Skeletal muscle satellite cell (primary cell): ENCODE data around the gene IGF2BP1.

ENCODE experiments used
- H3K27me3 ChIP-seq: 2 replicates; pipeline ENCODE4 v1.7.0; 2013; ENCODE audit warnings: low read length; ENCODE audit not compliant: control insufficient read depth, insufficient read depth
- H3K36me3 ChIP-seq: 2 replicates; pipeline ENCODE4 v1.7.0; 2013; ENCODE audit warnings: mild to moderate bottlenecking, control low read depth, low read length; ENCODE audit not compliant: insufficient read depth
- H3K4me1 ChIP-seq: 2 replicates; pipeline ENCODE4 v1.7.0; 2013; ENCODE audit warnings: low read length; ENCODE audit not compliant: control insufficient read depth, insufficient read depth
- H3K4me2 ChIP-seq: 2 replicates; pipeline ENCODE4 v1.7.0; 2013; ENCODE audit warnings: mild to moderate bottlenecking, low read length
- H3K4me3 ChIP-seq: 2 replicates; pipeline ENCODE4 v1.7.0; 2013; ENCODE audit warnings: low read length
- H3K9ac ChIP-seq: 2 replicates; pipeline ENCODE4 v1.7.0; 2013; ENCODE audit warnings: mild to moderate bottlenecking, low read depth, low read length, moderate library complexity
- H3K9me3 ChIP-seq: replicated peaks from 2 replicates; pipeline ENCODE4 v1.7.0; 2013; ENCODE audit warnings: mild to moderate bottlenecking, control low read depth, low read length

IGF2BP1 gene

DNA sequence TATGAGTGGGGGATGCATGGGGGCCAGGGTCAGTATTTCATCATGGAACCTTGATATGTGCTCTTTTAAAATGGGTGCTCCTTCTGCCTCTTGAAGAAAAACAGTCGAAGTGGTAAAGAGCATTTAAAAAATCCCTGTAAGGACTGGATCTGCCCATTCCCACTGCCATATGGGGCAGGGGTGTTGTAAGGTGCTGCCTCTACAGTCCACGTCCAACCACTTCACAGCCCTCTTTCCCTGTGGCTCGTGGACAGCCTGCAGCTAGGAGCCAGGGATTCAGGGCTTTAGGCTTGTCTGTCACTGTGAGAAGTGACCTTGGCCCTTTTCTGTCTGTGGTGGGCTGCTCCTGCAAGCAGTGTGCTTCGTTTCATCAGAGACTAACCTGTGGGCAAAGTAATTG is 44.3 kb downstream of the IGF2BP1 start:
- peaks cover 70% of the 10 kb centered on the region for H3K36me3 ChIP-seq
- H3K9me3 ChIP-seq = no peaks in the 10 kb centered on the region
- H3K9ac ChIP-seq = no peak overlapping the region
- H3K4me1 ChIP-seq = no peaks in the 10 kb centered on the region
- no peak overlapping the region for H3K4me2 ChIP-seq
- no peak overlapping the region for H3K4me3 ChIP-seq
- H3K27me3 ChIP-seq = no peaks in the 10 kb centered on the region

DNA sequence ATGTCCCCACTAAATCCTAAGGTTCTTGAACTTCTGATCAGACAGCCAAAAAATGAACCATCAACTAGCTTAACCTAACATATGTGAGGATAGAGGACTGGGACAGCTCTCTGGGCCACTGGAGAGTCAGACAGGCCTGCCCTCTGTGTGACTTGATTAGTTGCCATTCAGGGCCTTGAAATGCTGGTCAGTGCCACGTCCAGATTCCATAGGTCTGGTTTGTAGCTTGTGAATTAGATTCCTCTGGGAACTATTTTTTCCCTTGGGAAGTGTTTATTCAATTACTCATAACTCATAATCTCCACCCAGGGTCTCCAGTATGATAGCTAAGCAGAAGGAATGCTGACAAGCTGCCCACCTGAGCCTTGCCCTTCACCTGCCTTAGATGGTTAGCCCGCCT is 48.2 kb downstream of the IGF2BP1 start:
- Histone ChIP-seq H3K9ac (no peak overlapping the region), H3K9me3 (no peaks in the 10 kb centered on the region), H3K4me3 (no peak overlapping the region), H3K36me3 (peaks cover 71% of the 10 kb centered on the region), H3K4me1 (no peaks in the 10 kb centered on the region), H3K27me3 (no peaks in the 10 kb centered on the region), H3K4me2 (no peak overlapping the region)

DNA sequence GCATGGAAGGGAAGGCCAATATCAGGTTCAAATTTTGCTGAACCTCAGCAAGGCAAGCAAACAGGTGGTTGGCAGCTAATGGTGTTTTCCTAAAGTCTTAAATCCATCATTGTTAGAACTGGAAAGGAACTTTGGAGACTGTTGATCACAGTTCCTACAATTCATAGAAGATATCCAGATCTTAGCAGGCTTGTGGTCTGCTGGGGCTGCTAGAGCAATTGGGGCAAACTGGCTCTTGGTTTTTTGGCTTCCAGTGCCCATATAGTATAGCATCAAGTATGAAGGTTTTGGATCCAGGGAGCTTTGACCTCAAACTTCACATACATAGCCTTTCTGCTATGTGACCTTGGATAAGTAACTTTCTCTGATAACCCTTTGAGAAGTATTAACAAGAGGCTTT is 49.7 kb downstream of the IGF2BP1 start:
- H3K9ac ChIP-seq = no peak overlapping the region
- H3K9me3 ChIP-seq = no peaks in the 10 kb centered on the region
- no peaks in the 10 kb centered on the region for H3K27me3 ChIP-seq
- peaks cover 67% of the 10 kb centered on the region for H3K36me3 ChIP-seq
- H3K4me1 ChIP-seq = no peaks in the 10 kb centered on the region
- no peak overlapping the region for H3K4me2 ChIP-seq
- H3K4me3 ChIP-seq = no peak overlapping the region

DNA sequence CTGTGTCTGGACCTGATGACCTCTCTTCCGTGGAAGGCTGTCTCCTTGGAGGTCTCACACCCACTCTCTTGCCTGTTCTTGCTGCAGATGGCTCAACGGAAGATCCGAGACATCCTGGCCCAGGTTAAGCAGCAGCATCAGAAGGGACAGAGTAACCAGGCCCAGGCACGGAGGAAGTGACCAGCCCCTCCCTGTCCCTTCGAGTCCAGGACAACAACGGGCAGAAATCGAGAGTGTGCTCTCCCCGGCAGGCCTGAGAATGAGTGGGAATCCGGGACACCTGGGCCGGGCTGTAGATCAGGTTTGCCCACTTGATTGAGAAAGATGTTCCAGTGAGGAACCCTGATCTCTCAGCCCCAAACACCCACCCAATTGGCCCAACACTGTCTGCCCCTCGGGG is 52.1 kb downstream of the IGF2BP1 start:
- Histone ChIP-seq H3K36me3 (peaks cover 52% of the 10 kb centered on the region), H3K4me3 (no peak overlapping the region), H3K9ac (no peak overlapping the region), H3K9me3 (no peaks in the 10 kb centered on the region), H3K4me1 (no peaks in the 10 kb centered on the region), H3K27me3 (no peaks in the 10 kb centered on the region), H3K4me2 (no peak overlapping the region)

DNA sequence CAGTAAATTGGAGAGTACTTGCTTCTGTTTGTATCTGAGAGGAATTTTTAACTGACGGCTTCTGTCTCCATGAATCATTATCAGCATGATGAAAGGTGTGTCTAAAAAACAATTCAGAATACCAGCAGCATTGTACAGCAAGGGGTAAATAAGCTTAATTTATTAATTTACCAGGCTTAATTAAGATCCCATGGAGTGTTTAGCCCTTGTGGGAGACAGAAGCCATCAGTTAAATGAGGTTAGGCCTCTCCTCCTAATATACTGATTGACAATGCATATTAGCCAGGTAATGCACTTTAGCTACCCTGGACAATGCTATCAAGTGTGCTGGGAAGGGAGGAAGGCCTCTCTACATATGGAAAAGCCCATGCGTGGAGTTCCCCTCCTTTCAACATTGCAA is 53.4 kb downstream of the IGF2BP1 start:
- Histone ChIP-seq H3K27me3 (no peaks in the 10 kb centered on the region), H3K4me2 (no peak overlapping the region), H3K9me3 (no peaks in the 10 kb centered on the region), H3K9ac (no peak overlapping the region), H3K4me3 (no peak overlapping the region), H3K36me3 (peaks cover 42% of the 10 kb centered on the region), H3K4me1 (no peaks in the 10 kb centered on the region)

DNA sequence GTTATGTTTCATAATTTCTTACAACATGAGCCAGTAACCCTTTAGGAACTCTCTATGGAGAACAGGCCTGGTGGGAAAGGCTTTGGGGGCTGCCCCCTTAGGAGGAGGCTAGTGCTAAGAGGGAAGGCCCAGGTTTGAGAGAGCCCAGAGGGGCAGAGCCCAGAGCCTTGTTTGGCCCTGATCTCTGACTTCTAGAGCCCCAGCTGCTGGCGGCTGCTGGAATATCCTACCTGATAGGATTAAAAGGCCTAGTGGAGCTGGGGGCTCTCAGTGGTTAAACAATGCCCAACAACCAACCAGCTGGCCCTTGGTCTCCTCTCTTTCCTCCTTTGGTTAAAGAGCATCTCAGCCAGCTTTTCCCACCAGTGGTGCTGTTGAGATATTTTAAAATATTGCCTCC is 54.1 kb downstream of the IGF2BP1 start:
- H3K4me3 ChIP-seq = no peak overlapping the region
- no peaks in the 10 kb centered on the region for H3K27me3 ChIP-seq

DNA sequence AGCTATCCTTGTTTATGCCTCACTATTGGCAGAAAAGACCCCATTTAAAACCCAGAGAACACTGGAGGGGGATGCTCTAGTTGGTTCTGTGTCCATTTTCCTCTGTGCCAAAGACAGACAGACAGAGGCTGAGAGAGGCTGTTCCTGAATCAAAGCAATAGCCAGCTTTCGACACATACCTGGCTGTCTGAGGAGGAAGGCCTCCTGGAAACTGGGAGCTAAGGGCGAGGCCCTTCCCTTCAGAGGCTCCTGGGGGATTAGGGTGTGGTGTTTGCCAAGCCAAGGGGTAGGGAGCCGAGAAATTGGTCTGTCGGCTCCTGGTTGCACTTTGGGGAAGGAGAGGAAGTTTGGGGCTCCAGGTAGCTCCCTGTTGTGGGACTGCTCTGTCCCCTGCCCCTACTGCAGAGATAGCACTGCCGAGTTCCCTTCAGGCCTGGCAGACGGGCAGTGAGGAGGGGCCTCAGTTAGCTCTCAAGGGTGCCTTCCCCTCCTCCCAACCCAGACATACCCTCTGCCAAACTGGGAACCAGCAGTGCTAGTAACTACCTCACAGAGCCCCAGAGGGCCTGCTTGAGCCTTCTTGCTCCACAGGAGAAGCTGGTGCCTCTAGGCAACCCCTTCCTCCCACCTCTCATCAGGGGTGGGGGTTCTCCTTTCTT is 56.1 kb downstream of the IGF2BP1 start:
- H3K9me3 ChIP-seq = no peaks in the 10 kb centered on the region
- no peaks in the 10 kb centered on the region for H3K4me1 ChIP-seq
- peaks cover 28% of the 10 kb centered on the region for H3K36me3 ChIP-seq

More for the DNA sequence above, 54.1 kb downstream of the IGF2BP1 start:
- no peaks in the 10 kb centered on the region for H3K9me3 ChIP-seq
- H3K4me1 ChIP-seq = no peaks in the 10 kb centered on the region
- H3K36me3 ChIP-seq = peaks cover 36% of the 10 kb centered on the region
- H3K4me2 ChIP-seq = no peak overlapping the region
- no peak overlapping the region for H3K9ac ChIP-seq

DNA sequence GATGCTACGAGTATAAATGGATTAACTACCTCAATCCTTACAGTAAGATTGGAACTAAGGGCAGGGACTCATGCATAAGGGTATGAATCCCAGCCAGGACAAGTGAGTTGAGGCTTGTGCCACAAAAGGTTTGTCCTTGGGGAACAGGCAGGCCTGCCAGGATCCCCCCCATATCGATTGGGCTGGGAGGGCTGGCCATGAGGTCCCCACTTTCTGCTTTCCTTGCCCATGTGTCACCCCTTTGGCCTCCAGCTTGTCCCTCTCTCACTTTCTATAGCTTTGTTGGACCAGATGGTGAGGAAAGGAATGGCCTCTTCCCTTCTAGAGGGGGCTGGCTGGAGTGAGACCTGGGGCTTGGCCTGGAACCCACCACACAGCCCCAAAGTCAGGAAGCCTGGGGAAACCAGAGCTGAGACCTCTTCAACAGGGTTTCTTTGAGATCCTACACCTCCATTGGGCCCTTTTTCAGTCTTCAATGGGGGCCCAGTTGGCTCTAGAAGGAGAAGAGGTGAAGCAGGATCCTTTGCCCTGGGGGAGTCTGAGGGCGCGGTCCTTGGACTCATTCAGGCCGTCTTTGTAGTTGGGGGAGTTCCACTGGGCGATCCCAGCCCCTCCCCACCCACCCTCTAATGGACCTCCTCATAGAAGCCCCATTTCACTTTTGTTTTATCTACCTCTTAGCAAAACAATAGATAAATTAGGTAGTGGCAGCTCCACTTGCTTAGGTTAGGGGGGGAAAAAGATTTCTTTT is 57.3 kb downstream of the IGF2BP1 start:
- no peaks in the 10 kb centered on the region for H3K27me3 ChIP-seq
- H3K9me3 ChIP-seq = no peaks in the 10 kb centered on the region
- H3K4me1 ChIP-seq = no peaks in the 10 kb centered on the region
- H3K9ac ChIP-seq = no peak overlapping the region
- H3K4me3 ChIP-seq = no peak overlapping the region
- H3K4me2 ChIP-seq = no peak overlapping the region
- peaks cover 18% of the 10 kb centered on the region for H3K36me3 ChIP-seq

More for the DNA sequence above, 56.1 kb downstream of the IGF2BP1 start:
- H3K27me3 ChIP-seq = no peaks in the 10 kb centered on the region
- H3K9ac ChIP-seq = no peak overlapping the region
- H3K4me2 ChIP-seq = no peak overlapping the region
- no peak overlapping the region for H3K4me3 ChIP-seq

DNA sequence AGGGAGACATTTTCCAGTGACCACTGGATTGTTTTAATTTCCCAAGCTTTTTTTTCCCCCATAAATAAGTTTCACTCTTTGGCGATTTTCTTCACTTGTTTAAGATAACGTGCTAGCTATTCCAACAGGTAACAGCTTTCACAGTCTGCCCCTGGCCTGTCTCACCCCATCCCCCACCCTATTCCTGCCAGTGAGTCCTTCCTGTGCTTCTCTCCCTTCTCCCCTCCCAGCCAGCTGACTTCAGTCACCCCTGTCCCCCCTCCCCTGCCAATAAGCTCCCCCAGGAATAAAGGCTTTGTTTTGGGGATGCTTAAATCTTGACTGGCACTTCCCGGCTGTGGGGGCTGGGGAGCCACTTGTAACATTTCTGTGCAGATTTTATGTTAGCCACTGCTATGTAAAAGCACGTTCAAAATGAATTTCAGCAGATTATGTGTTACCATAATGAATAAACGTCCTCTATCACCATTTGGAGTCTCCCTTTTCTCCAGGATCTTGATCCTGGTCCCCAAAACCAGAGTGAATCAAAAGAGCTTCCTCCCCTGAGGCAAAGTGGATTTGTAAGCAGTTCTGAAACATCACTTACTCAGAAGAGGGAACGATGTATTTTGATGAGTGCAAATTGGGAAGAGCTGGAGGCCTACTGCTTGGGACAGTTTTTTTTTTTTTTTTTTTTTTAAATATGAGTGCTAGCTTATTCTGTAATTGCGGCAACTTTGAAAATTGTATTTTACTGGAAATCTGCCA is 58.2 kb downstream of the IGF2BP1 start:
- no peaks in the 10 kb centered on the region for H3K9me3 ChIP-seq
- H3K4me1 ChIP-seq = no peaks in the 10 kb centered on the region
- peaks cover 12% of the 10 kb centered on the region for H3K36me3 ChIP-seq
- no peaks in the 10 kb centered on the region for H3K27me3 ChIP-seq
- H3K4me2 ChIP-seq = no peak overlapping the region
- no peak overlapping the region for H3K9ac ChIP-seq
- no peak overlapping the region for H3K4me3 ChIP-seq

DNA sequence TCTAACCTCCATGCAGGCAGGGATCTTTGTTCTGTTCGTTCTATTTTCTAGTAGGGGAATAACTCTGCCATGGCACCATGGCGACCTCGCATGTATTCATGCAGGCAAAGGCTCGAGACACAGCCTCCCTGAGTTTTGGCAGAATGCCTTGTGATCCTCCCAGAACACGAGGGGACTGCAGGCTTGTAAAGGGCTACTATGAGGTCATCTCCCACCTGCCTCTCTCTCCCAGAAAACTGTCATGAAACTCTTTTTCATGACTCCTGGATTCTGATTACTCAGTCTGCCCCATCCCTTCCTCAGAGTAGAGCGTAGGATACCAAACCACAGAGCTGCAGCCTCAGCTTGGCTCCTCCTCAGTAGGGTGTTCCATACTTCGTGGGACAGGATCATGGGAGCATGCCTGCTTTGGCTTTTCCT is 64.3 kb downstream of the IGF2BP1 start:
- Histone ChIP-seq H3K36me3 (no peaks in the 10 kb centered on the region), H3K4me3 (no peak overlapping the region), H3K4me1 (peaks cover 4% of the 10 kb centered on the region), H3K9me3 (no peaks in the 10 kb centered on the region), H3K4me2 (no peak overlapping the region), H3K27me3 (no peaks in the 10 kb centered on the region), H3K9ac (no peak overlapping the region)

DNA sequence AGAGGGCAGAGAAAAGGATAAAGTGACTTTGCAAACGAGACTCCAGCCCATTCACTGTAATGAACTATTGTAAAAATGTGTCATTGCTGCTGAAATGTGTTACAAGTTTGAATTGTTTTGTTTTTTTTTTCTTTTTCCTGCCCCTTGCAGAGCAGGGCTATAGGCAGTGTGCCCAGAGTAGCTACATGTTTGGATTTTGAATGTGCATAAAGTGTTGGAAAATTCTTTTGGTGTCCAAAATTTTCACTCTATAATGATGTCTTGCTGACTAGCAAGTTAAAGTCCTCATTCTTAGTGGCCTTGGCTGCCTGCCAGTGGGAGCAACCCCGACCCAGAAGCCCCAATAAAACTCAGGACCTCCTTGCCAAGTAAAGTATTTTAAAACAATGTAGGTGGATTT is 66.5 kb downstream of the IGF2BP1 start:
- no peaks in the 10 kb centered on the region for H3K9me3 ChIP-seq
- H3K4me2 ChIP-seq = no peak overlapping the region
- no peaks in the 10 kb centered on the region for H3K27me3 ChIP-seq
- no peaks in the 10 kb centered on the region for H3K36me3 ChIP-seq
- no peak overlapping the region for H3K9ac ChIP-seq
- H3K4me3 ChIP-seq = no peak overlapping the region
- peaks cover 7% of the 10 kb centered on the region for H3K4me1 ChIP-seq
